ENCODE results near the gene LMO2.

GRCh38 chr11:33931067-33931466 is 39.2 kb upstream of the LMO2 start:
- TF ChIP-seq CTCF (IDR thresholded peaks at IDR 0.05; ENCODE audit: insufficient read depth, low read depth, low read length) (no peak), EZH2 (IDR thresholded peaks at IDR 0.05; ENCODE audit: insufficient read depth, low read length) (no peak)

All from astrocyte (in vitro differentiated cells and primary cell).